Astrocyte (in vitro differentiated cells and primary cell): ENCODE data around the gene HABP4. TPM values are rescaled to one million over a fixed set of nuclear protein-coding genes. Genes with fewer than 3 reads are reported as not detected.

Experiments
- DNase-seq: peaks from one replicate; pipeline ENCODE4 v3.0.0-alpha.2; 2010; ENCODE audit warnings: low read depth
- FAIRE-seq: peaks from 2 replicates; lab custom pipeline; 2011; peaks lifted over from hg19 to GRCh38; lab: Jason Lieb, UNC
- H2AFZ ChIP-seq: 2 replicates; pipeline ENCODE4 v1.6.0; 2012; ENCODE audit warnings: low read depth, low read length, inconsistent platforms
- H3K27ac ChIP-seq: 2 replicates; pipeline ENCODE4 v1.5.1; 2011; ENCODE audit warnings: low read depth, low read length, inconsistent platforms
- H3K27me3 ChIP-seq: 2 replicates; pipeline ENCODE4 v1.6.0; 2011; ENCODE audit warnings: low read length, inconsistent platforms; ENCODE audit not compliant: insufficient read depth
- H3K36me3 ChIP-seq: 2 replicates; pipeline ENCODE4 v1.5.1; 2011; ENCODE audit warnings: low read length, inconsistent platforms; ENCODE audit not compliant: insufficient read depth
- H3K4me1 ChIP-seq: 2 replicates; pipeline ENCODE4 v1.5.1; 2011; ENCODE audit warnings: low read length, inconsistent platforms; ENCODE audit not compliant: insufficient read depth
- H3K4me2 ChIP-seq: 2 replicates; pipeline ENCODE4 v1.6.0; 2012; ENCODE audit warnings: low read length, inconsistent platforms
- H3K4me3 ChIP-seq: 2 replicates; pipeline ENCODE4 v1.5.1; 2011; ENCODE audit warnings: low read depth, mild to moderate bottlenecking, low read length, inconsistent platforms; ENCODE audit not compliant: insufficient read depth
- H3K79me2 ChIP-seq: 2 replicates; pipeline ENCODE4 v1.6.0; 2012; ENCODE audit warnings: mild to moderate bottlenecking, low read length, inconsistent platforms; ENCODE audit not compliant: insufficient read depth
- H3K9ac ChIP-seq: 2 replicates; pipeline ENCODE4 v1.6.0; 2012; ENCODE audit warnings: mild to moderate bottlenecking, low read length, inconsistent platforms
- H3K9me3 ChIP-seq: 2 replicates; pipeline ENCODE4 v1.5.1; 2012; ENCODE audit warnings: low read depth, mild to moderate bottlenecking, low read length, inconsistent platforms; ENCODE audit not compliant: insufficient read depth
- H4K20me1 ChIP-seq: 2 replicates; pipeline ENCODE4 v1.6.0; 2012; ENCODE audit warnings: low read length, inconsistent platforms; ENCODE audit not compliant: insufficient read depth
- H3K27ac Mint-ChIP-seq: one replicate; pipeline ENCODE4 v1.8.0; 2021; ENCODE audit warnings: mild to moderate bottlenecking, mixed read lengths; ENCODE audit not compliant: unreplicated experiment
- H3K27me3 Mint-ChIP-seq: one replicate; pipeline ENCODE4 v1.8.0; 2021; ENCODE audit warnings: low read depth, mixed read lengths; ENCODE audit not compliant: unreplicated experiment
- H3K36me3 Mint-ChIP-seq: one replicate; pipeline ENCODE4 v1.8.0; 2021; ENCODE audit warnings: low read depth, mixed read lengths; ENCODE audit not compliant: unreplicated experiment
- H3K4me1 Mint-ChIP-seq: one replicate; pipeline ENCODE4 v1.8.0; 2021; ENCODE audit warnings: low read depth, mixed read lengths; ENCODE audit not compliant: unreplicated experiment
- H3K4me3 Mint-ChIP-seq: one replicate; pipeline ENCODE4 v1.8.0; 2021; ENCODE audit warnings: mild to moderate bottlenecking, moderate library complexity, mixed read lengths; ENCODE audit not compliant: unreplicated experiment
- H3K9me3 Mint-ChIP-seq: one replicate; pipeline ENCODE4 v1.8.0; 2021; ENCODE audit warnings: mild to moderate bottlenecking, mixed read lengths; ENCODE audit not compliant: unreplicated experiment
- CTCF ChIP-seq: IDR thresholded peaks from 2 replicates; pipeline ENCODE4 v1.5.1; 2011; ENCODE audit warnings: low read depth, mild to moderate bottlenecking, inconsistent platforms, low read length, moderate library complexity; ENCODE audit not compliant: insufficient read depth
- EZH2 ChIP-seq: IDR thresholded peaks from 2 replicates; pipeline ENCODE4 v1.6.1; 2012; ENCODE audit warnings: mild to moderate bottlenecking, low read length, inconsistent platforms; ENCODE audit not compliant: insufficient read depth
- total RNA-seq: library from RNA; stranded (reverse); gene quantifications from 2 replicates; pipeline ENCODE4 v1.2.1, GENCODE V29; 2021

The HABP4 gene
- total RNA-seq, 1 donor from 2014 or later, result 20.1 TPM

DNA sequence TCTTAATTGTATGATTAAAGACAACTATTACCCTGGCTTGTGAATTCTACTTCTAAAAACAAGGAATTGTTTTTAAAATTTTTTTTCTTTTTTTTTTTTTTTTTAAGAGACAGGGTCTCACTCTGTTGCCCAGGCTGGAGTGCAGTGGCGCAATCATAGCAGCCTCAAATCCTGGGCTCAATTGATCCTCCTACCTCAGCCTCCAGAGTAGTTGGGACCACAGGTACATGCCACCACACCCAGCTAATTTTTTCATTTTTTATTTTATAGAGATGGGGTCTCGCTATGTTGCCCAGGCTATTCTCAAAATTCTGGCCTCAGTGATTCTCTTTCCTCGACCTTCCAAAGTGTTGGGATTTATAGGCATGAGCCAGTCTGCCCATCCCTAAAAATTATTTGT, 62.3 kb downstream of the HABP4 start:
- Histone ChIP-seq H3K36me3 (peaks cover 4% of the 10 kb centered on the region), H3K9ac (no peak overlapping the region), H3K79me2 (no peaks in the 10 kb centered on the region), H3K4me3 (no peak overlapping the region), H2AFZ (no peak overlapping the region), H3K4me2 (no peak overlapping the region), H3K27ac (no peak overlapping the region), H3K9me3 (no peaks in the 10 kb centered on the region), H4K20me1 (no peaks in the 10 kb centered on the region), H3K27me3 (no peaks in the 10 kb centered on the region), H3K4me1 (peaks cover 7% of the 10 kb centered on the region)
- Mint-ChIP-seq H3K27ac (no peak overlapping the region), H3K36me3 (peaks cover 12% of the 10 kb centered on the region), H3K4me3 (no peak overlapping the region), H3K27me3 (no peaks in the 10 kb centered on the region), H3K4me1 (peaks cover 44% of the 10 kb centered on the region), H3K9me3 (no peaks in the 10 kb centered on the region)
- no peak for FAIRE-seq
- no peak for DNase-seq
- TF ChIP-seq EZH2 (no peak), CTCF (no peak)

- FAIRE-seq, result no peak
- no peaks in the 10 kb centered on the region for H3K27me3 Mint-ChIP-seq
- H3K9me3 Mint-ChIP-seq, result no peaks in the 10 kb centered on the region
- Histone ChIP-seq H3K27ac (peak overlapping the region; percentile 51), H3K4me1 (peaks cover 7% of the 10 kb centered on the region), H4K20me1 (no peaks in the 10 kb centered on the region), H3K36me3 (peaks cover 4% of the 10 kb centered on the region), H3K9ac (peak overlapping the region; percentile 8), H3K79me2 (no peaks in the 10 kb centered on the region), H3K27me3 (no peaks in the 10 kb centered on the region), H3K4me2 (peak overlapping the region; percentile 41), H3K9me3 (no peaks in the 10 kb centered on the region), H2AFZ (no peak overlapping the region), H3K4me3 (no peak overlapping the region)
- DNase-seq, result peak; percentile 89
- peaks cover 8% of the 10 kb centered on the region for H3K36me3 Mint-ChIP-seq
- H3K27ac Mint-ChIP-seq, result peak overlapping the region; percentile 86
- H3K4me3 Mint-ChIP-seq, result no peak overlapping the region
- TF ChIP-seq EZH2 (no peak), CTCF (no peak)
- H3K4me1 Mint-ChIP-seq, result peaks cover 44% of the 10 kb centered on the region
Observed at GRCh38 chr9:96513622-96514021, 63.7 kb downstream of the HABP4 start.

DNA sequence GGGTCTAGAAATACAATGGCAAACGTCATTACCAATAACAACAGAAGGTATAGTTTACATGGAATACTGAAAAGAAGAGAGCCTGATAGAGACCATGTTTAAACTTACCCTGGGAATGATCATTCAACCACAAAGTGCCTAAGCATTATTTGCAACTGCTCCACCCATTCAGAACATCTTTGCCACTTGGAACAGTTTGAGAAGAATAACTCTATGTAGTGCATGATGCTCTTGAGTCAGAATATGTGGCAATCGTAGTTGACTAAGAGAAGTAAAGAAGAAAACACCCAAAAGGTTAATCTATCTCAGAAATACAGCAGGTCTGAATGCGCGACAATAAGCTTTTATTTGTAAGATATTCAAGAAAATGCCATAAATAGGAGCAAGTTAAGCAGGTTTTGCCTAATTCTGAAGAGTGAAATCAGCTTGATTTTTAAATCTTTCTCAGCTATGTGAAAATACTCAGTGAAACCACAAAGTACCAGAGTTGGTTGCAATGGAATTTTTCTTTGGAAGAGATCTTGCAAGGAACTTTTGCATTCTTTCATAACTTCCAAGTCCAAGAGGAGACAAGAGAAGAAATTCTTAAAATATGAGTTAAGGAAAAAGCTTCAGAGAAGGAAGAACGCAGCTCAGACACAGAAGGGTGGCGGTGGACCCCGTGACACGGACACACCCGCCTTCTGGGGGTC, 64.3 kb downstream of the HABP4 start:
- peaks cover 7% of the 10 kb centered on the region for H3K4me1 ChIP-seq
- Mint-ChIP-seq H3K4me1 (peaks cover 41% of the 10 kb centered on the region), H3K27me3 (no peaks in the 10 kb centered on the region), H3K9me3 (no peaks in the 10 kb centered on the region), H3K4me3 (no peak overlapping the region), H3K36me3 (peaks cover 3% of the 10 kb centered on the region), H3K27ac (peak overlapping the region; percentile 86)
- no peak overlapping the region for H3K4me3 ChIP-seq
- DNase-seq, result peak; percentile 82
- no peak for TF ChIP-seq CTCF
- no peak for TF ChIP-seq EZH2
- peak overlapping the region; percentile 41 for H3K4me2 ChIP-seq
- peak overlapping the region; percentile 51 for H3K27ac ChIP-seq
- FAIRE-seq, result peak; percentile 88
- H2AFZ ChIP-seq, result no peak overlapping the region
- H3K9me3 ChIP-seq, result no peaks in the 10 kb centered on the region
- peaks cover 4% of the 10 kb centered on the region for H3K36me3 ChIP-seq
- peak overlapping the region; percentile 8 for H3K9ac ChIP-seq
- no peaks in the 10 kb centered on the region for H3K79me2 ChIP-seq
- no peaks in the 10 kb centered on the region for H4K20me1 ChIP-seq
- H3K27me3 ChIP-seq, result no peaks in the 10 kb centered on the region
